Stimulated activated CD4-positive, alpha-beta T cell treated with anti-CD3 and anti-CD28 coated beads, Interleukin-1b, Interleukin-23, amount 100 ng/mL, for 24 hours (primary cell): Measurements from ENCODE around the gene C1QTNF5.
A peak's percentile ranks its signal among the peaks of the same experiment; 100 is the strongest.

Experiments used
- DNase-seq, 4 experiments: peaks; one replicate each; pipeline ENCODE4 v3.0.0-alpha.2; 2020; ENCODE audit warnings: low read depth in 4 of 4, low spot score in 1 of 4

Gene C1QTNF5

DNA sequence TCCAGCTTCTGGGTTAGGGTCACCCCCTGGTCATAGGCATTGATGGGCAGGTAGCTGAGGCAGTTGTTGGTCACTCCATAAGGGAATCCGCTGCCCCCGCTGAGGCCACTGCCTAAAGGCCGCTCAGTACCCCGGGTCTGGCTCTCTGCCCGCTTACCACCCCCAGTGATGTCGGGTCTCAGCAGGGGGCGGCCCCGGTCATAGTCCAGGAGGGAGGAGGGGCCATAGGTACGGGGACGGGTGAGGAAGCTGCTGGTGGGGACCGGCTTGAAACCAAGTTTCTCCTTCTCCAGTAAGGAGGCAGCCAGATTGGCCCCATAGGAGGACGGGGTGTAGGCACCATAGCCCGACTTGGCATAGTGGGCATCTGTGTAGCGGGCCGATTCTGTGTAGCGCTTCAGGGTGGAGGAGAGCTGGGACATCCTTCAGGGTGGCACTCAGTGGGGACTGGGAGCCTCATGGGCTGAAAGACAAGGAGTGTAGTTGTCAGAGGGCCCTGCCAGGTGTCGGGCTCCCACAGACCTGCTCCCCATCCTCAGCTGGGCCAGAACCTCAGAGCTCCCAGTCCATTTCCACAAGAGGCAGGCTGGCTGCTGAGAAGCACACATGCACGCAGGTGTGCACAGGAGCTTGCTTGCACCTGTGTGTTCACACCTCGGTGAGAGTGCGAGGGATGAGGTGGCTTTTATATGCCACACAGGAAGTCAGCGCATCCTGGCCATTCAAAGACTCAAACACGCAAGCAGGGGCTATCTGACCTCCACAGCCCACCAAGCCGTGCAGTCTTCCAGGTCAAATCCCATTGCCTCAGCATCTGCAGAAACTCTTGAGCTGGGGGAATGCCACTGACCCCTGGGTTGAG, 32.6 kb upstream of the C1QTNF5 start:
- no peak for DNase-seq

DNA sequence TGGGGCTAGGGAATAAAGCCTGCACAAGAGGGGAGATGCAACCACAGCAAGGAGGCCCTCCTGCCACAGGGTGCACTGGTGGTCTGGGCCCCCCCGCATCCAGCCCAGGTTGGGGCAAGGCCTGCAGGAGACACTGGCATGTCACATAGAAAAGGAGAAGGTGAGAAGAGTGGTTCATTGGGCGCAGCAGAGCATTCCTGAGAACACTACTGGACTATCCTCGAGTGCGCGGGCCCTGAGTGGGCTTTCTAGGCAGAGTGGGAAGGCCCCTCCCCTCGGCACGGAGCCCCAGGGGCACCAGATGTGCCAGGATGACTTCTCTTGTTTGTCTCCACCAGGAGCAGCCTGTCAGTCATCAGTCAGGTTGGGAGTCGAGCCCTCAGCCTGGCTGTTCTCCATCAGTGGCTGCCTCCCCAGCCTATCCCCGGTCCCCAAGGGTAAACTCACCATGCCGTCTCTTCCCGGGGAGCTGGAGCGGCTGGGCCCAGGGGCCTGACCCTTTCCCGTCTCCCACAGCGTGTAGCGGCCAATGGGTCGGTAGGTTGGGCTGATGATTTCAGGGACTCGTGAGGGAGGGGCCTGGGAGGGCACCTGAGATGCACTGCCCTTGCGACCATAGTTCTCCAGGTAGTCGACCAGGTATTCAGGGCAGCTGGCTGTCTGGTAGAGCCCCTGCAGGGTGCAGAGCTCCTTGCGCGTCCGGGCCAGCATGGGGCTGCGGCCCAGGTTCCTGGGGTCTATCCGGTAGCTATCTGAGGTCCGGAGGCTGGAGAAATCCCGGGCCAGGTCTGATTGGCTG, 31.8 kb upstream of the C1QTNF5 start:
- no peak for DNase-seq

DNA sequence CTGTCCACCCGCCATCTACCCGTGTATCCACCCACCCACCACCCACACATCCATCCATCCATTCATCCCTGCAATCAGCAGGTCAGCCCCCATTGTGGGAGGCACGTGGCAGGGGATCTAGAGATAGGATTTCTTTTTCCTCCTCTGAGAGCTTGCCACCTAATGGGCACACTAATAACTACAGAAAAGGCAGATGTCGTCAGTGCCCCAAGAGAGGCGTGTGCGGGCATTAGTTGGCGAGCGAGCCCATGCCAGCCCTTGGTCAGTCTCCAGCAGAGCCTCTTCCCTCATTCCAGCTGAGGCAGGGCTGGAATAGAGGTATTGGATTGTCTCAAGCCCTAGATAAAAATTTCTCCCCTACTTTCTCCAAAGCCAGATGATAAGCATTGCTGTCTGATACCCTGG, 31.1 kb upstream of the C1QTNF5 start:
- DNase-seq: no peak

DNA sequence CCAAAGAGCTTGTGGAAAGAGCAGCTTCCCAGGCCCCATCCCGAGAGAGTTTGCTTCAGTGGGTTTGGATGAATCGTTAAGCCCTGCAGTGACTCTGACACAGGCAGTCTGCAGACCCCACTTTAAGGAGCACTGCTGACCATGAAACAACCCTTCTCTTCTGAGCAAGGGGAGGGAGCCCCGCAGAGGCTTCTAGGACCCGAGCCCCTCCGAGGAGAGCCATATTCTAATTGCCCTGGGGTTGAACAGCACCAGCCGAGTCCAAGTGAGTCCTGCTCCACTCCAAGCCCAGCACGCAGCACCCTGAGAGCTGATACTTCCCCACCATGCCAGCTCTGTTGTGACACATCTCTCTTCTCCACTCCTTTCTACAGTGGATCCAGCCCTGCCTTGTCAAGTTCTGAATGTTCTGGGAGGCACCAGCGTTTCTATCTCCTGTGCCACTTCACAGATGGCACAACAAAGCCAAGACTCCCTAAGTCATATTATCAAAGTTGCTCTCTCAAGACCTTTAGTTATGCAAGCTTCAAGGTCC, 30.5 kb upstream of the C1QTNF5 start:
- DNase-seq: no peak

DNA sequence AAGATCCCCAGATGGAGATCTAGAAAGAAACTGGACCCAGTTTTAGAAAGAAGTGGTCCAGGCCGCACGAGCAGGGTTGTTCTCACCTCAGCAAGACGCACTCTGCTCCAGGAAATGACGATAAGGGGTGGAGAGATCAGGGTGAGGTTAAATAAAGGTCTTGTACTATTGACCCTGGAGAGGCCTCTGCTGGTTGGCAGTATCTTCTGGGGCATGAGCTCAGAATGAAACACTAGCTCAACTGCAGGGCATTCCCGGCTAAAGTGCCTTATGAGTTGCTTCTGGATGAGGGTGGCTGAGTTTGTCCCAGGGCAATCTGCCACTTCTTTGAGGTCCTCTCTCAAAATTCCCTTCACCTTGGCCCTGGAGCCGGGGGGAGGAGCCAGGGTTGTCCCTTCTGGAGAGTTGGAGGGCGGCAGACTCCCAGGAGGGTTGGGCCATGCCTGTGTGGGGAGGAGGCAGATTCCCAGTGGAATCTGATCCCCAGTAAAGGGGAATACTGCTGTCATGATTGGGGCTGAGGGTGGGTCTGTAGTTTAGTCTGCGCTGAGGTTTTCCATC, 29.9 kb upstream of the C1QTNF5 start:
- DNase-seq: no peak

DNA sequence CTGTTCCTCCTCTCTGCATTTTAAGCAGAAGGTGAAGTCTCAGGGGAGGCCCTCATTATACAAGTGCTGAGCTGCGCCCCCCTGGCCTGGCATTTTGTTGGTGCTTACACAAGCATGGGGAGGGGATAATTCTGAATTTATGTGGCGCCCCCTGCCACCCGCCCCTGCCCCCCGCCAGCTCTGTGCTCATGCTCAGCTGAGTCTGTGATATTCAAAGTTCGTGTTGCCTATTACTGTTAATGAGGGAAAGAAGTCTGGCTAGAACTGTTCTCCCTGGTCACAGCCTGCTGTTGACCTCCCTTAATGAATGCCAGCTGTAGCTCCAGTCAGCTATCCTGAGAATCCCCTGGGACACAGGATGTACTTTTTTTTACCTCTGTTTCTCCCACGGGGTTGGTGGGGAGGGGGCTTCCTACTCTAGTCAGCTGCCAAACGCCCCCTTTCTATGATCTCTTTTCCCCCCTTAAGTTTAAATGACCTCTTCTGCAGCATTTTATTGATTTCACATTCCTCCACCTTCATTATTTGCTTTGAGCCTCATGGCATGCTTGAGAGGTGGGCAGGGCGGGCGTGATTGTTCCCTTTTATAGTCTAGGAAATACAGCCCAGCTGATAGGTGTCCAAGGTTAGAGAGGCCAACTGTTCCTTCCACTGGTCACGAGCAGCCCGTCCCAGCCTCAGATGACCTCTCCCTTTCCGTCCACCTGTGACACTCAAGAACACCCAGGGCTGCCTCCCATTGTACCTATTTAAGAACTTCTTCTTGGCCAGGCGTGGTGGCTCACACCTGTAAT, 28.6 kb upstream of the C1QTNF5 start:
- DNase-seq: no peak

DNA sequence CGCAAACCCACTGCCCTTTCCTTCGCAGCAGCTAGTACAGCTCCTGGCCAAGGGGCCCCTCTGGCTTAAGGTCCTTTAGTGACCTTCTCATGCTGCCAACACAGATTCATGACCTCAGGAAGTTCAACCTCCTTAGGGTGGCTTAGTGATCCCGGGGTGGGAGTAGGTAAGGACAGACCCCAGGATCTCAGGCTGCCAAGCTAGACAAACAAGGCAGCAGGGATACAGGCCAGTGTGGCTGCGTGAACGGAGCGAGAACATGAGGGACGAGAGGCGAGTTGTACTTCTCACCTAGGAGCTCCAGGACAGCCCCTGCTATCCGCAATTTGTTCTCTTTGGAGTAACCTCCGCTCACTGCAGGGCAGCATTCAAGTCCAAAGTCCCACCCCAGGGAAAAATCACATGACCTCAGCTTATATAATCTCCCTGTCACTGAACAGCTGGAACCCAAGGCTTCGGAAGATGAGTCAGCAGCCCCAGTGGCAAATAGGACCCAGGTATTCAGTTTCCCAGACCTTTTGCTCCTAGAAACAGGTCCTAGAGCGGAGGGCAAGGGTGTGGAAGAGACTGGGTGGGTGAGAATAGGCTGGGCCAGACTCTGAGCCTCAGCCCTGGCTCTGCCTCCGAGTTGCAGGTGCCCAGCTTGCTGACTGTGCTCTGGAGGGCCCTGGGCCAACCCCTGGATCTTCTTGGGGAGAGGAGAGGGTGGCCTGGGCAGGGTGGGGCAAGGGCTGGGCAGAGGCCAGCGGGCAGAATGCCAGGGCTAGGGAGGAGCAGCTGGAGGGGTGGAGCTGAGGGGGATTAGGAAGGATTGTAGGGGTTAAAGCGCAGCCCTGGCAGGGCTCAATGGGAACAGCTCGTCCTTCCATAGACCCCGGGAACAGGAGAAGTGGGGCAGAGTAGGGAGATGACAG, 27.7 kb upstream of the C1QTNF5 start:
- DNase-seq: no peak

DNA sequence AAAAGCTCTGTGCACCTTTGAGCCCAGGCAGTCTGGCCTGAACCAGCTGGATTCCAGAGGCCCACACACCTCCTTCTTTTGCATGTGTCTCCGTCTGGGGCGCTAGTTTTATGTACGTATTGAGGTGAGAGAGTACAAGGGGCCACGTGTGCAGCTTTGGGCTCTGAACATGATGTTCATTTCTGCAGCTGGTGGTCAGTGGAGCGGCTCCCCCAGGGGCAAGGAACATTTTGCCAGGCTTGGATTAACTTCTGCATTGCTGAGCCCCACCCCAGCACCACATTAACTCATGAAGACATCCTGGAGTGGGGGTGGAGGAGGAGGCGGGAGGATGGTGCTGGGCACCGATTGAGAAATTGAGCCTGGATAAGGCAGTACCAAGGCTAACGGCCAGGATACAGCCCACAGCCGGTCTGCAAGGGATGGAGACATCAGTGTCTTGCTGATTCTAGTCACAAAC, 27.0 kb upstream of the C1QTNF5 start:
- DNase-seq: no peak

DNA sequence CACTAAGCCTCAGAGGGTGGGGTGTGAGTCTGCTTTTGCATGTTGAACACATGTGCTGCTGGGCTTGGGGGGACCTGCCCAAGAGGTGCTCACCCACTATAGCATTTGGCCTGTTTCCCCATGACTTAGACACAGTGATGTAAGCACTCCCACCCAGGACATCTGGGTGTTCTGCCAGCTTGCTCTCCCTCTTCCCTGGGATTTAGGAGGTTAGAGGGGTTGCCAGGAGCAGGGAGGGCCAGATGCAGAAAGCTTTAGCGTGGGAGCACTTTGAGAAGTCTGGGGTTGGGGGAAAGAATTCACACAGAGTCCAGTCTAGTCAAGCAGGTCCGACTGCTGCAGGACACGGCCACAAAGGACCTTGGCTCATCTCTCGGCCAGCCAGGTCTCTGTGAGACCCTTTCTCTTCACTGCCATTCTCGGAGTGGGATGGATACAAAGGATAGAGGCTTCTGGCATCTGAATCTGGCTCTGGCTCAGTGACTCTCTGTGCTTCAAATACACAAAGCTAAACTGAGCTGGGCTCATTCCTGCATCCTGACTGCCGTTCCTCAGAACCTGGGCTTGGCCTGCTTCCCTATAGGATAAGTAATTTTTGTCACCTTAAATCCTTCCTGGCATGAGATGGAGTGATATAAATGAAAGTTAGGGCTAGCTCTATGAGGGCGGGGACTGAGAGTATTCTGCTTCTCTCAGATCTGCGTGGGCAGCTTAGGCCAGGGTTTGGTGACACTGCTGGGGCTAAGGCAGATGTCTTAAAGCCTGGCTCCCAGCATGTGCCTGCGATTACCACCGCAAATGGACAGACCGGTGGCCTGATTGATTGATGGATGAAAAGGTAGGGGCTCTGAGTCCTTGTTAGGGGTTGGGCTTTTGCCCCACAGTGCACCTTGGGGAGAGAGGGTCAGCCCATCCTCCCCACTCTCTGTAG, 26.3 kb upstream of the C1QTNF5 start:
- DNase-seq: no peak

DNA sequence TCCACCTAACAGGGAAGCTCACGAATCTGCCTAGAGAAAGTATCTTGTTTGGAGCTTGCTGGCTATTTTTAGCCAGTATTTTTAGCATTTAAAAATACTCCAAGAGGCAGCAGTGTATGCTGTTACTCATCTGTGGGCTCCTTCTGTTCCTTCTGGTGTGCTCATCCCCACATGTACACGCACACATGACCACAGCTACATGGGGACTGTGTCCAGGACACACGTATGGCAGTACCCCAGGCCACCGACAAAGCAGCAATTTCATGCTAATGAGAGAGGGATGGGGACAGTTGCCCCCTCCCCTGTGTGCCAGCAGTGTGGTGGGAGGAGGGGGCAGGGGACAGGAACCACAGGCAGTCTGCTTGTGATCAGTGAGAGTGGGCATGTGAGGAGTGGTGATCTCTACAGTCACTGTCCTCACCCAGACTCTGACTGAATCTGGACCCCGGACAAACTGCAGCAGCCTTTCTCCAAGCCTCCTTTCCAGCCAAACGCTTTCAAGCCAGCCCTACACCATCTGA, 24.4 kb upstream of the C1QTNF5 start:
- no peak for DNase-seq

DNA sequence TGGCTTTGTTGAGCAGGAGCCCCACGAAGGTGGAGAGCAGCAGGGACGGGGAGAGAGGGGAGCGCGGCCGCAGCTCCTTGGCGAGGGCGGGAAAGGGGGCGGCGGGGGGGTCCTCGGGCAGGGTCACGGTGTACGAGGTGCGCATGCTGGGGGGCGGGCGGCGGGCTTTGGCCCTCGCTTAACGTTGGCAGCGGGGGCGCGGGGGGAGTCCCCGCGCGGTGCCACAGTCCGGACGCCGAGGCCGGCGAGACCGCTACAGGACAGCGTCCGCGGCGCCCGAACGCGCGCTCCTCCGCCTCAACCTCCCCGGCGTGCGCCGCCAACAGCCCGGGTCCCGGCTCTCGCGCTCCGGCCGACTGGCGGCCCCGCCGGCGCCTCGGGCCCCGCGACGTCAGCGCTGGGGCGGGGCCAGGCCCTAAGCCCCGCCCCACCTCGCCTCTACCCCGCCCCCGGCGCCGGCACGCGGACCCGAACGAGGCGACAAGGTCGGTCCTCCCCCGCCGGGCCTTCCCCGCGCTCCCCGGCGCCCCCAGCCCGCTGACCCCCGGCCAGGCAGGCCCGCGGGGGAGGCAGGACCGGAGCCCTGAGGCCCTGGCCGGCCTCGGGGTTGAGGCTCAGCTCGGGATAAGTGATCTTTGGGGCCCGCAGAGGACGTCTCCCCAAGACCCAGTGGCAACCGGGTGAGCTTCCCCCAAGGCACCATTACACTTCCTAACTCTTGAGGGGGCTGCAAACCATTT, 23.3 kb upstream of the C1QTNF5 start:
- DNase-seq: peak in 2 of 4 experiments; percentile 34 to 45

DNA sequence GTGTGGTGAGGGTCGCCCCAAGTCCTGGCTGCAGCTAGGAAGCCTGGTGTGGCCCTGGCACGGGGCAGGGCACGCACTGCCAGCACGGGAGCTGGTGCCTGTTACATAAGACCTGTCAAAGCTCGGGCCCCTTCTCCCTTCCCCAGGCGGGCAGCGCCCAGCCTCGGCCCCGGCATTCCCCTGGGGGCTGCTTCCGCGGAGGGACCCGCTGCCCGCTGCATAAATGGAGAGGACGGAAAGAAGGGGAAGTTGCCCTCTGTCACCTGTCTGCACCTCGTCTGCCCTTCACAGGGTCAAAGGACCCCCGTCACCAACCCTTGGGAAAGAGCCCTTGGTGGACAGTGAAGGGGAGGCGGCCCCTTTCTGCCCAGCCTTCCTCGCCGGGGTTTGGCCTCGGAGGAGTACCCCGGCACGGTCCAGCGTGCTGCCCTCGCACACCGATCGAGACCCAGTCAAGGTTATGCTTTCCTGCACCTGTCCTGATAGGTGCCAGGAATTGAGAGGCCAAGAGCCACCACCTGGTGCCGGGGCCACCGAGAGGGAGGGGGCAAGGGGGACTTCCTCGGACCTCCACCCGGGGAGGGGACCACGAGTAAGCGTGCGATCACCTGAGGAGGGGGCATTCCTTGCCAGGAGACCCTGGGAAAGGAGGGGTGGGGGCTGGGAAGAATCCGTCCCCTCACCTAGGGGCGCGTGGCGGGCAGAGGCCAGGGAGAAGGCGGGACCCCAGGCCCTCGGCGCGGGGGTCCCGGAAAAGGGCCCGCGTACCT, 22.6 kb upstream of the C1QTNF5 start:
- no peak for DNase-seq

DNA sequence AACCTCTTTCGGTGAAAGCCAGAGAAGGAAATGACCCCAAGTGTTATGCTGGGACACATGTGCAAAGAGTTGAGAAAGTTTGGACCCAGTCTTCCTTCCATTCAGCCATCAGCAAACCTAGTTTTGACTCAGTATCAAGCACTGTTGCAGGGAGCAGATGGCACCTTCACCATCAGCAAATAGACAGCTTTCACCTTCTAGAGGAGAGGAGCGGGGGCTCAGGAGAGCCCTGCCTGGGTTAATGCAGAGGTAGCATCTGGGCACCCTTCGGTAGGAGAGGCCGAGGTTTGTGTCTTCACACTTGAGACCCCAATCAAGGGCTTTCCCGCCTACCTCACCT, 22.0 kb upstream of the C1QTNF5 start:
- DNase-seq: no peak

DNA sequence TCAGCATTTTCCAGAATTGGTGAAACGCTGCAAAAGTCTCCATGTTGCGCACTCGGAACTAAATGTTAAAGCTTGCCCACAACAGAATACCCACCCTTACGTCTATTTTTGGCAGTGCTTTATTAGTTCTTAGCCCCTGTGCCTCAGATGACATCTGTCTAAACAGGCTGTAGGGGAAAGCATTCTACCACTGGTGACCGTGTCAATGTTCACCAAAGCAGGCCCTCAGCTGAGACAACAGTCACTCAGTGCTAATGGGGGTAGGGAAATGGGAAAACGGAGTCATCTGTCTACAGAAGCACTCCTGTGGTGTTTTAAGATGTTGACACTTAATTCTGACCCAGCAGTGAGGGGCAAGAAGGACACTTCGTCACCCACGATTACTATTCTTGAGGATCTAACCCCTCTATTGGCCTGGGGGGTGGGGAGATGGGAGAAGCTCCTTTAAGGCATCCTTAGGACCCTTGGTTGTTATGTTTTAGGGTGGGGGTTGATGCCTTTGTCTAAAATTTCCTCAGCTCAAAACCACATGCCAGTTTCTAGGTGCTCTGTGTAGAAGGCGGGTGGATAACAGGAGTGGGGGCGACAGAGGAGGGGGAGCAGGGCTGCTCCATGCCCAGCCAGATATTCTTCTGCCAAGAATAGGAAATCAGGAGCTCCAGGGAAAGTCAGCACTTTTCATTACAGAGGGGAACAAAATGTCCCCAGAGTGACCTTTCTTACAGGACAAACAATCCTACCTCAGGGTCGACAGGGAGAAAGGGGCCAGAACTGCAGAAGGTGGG, 21.4 kb upstream of the C1QTNF5 start:
- DNase-seq: no peak

DNA sequence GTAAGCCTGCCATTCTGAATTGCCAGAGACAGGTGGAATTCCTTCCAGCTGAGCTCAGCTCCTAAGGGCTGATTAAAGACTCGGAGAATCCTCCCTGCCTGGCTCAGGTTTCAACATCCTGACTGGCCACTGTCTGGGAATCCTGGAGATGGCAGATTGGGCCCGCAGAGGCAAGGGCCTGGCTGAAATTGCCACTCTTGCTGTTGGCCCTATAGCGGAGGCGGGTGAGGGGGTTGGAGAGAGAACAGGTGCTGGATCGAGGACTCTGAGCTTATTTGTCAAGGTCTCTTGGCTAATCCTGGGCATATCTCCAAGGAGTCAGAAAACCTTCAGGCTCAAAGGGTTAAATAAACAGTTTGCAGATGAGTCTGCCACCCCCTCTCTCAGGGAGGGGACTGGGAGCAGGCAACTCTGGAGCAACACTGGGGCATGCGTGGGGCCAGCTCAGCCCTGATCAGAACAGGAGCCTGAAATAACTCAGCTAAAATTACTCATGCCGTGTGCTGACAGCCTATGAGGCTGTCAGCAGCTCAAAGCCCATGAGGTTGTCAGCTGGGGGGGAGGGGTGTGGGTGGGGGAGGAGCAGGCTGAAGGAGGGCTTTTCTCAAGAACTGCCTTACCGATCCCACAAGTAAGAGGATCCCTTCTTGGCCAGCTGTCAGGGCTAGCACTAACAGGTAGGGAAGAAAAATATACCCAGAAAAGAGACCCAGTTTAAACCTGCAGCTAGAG, 20.5 kb upstream of the C1QTNF5 start:
- DNase-seq: peak in 2 of 4 experiments; percentile 26 to 50
